MCF 10A (cell line): ENCODE results near the gene OR13C5. TPM values are rescaled to one million over a fixed set of nuclear protein-coding genes. Genes with fewer than 3 reads are reported as not detected.

ENCODE experiments used
- BruUV-seq: library from RNA; stranded (reverse); fragments of 400-500 nt; replicated peaks from 2 replicates; lab custom pipeline; 2021; lab: Mats Ljungman, UMichigan
- CTCF ChIA-PET: fragments of 300-600 bp; sonication (Branson Sonifier 250); formaldehyde crosslinking; extraction: SDS; loops from one replicate; lab custom pipeline; 2021; ENCODE audit warnings: antibody characterized with exemption, inconsistent platforms; lab: Yijun Ruan, JAX
- POLR2A ChIA-PET: fragments of 300-600, 350-650 bp; sonication (Branson Sonifier 250); formaldehyde crosslinking; extraction: SDS; loops from one replicate; lab custom pipeline; 2020; ENCODE audit warnings: antibody characterized with exemption, inconsistent platforms; lab: Yijun Ruan, JAX
- DNase-seq: peaks from one replicate; pipeline ENCODE4 v3.0.0-alpha.2; 2018; ENCODE audit not compliant: unreplicated experiment
- H3K27ac Mint-ChIP-seq: one replicate; pipeline ENCODE4 v1.8.0; 2022; ENCODE audit warnings: mild to moderate bottlenecking, low read depth, mixed read lengths; ENCODE audit not compliant: unreplicated experiment
- H3K27me3 Mint-ChIP-seq: one replicate; pipeline ENCODE4 v1.8.0; 2022; ENCODE audit warnings: mixed read lengths; ENCODE audit not compliant: insufficient read depth, unreplicated experiment
- H3K36me3 Mint-ChIP-seq: one replicate; pipeline ENCODE4 v1.8.0; 2022; ENCODE audit warnings: mild to moderate bottlenecking, moderate library complexity, mixed read lengths; ENCODE audit not compliant: insufficient read depth, unreplicated experiment
- H3K4me1 Mint-ChIP-seq: one replicate; pipeline ENCODE4 v1.8.0; 2022; ENCODE audit warnings: mixed read lengths; ENCODE audit not compliant: insufficient read depth, unreplicated experiment
- H3K4me3 Mint-ChIP-seq: one replicate; pipeline ENCODE4 v1.8.0; 2022; ENCODE audit warnings: mild to moderate bottlenecking, moderate library complexity, mixed read lengths; ENCODE audit not compliant: unreplicated experiment
- H3K9me3 Mint-ChIP-seq: one replicate; pipeline ENCODE4 v1.8.0; 2022; ENCODE audit warnings: mixed read lengths; ENCODE audit not compliant: unreplicated experiment
- intact Hi-C: fragments of 100-400 bp; cut with micrococcal nuclease; formaldehyde crosslinking; loops from 2 replicates; pipeline ENCODE4 v1.14.1; 2022
- total RNA-seq: library from RNA; stranded (reverse); gene quantifications from 2 replicates; pipeline ENCODE4 v1.2.3, GENCODE V29; 2022
- TF ChIP-seq, protein P1 (sequence below): fragments of 200-600 bp; IDR thresholded peaks from one replicate; pipeline ENCODE4 v1.8.0; 2022; ENCODE audit warnings: antibody characterized with exemption, mild to moderate bottlenecking; ENCODE audit not compliant: unreplicated experiment

OR13C5 gene
- total RNA-seq, 1 experiment from 2014 or later, result not detected

DNA sequence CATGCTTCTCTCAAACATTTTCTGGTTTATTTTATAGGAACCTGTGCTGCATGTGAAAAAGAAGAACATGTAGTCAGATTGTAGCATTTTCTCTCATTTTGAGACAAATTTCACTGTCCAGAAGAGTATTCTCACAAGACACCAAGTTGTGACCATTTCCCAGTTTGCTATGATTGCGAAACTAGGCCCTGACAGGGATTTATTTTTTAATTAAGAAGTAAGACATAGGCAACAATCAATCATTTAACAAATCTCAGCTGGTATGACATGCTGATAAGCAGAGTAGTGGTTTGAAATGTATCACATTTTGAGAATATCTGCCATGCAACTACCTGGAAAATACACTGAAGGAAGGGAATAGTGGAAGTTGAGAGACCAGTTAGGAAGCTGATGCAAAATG, 18.7 kb downstream of the OR13C5 start:
- Mint-ChIP-seq H3K4me3 (no peak overlapping the region), H3K36me3 (no peaks in the 10 kb centered on the region), H3K4me1 (no peaks in the 10 kb centered on the region), H3K27me3 (no peaks in the 10 kb centered on the region), H3K27ac (no peak overlapping the region), H3K9me3 (no peaks in the 10 kb centered on the region)
- TF ChIP-seq, protein P1, sequence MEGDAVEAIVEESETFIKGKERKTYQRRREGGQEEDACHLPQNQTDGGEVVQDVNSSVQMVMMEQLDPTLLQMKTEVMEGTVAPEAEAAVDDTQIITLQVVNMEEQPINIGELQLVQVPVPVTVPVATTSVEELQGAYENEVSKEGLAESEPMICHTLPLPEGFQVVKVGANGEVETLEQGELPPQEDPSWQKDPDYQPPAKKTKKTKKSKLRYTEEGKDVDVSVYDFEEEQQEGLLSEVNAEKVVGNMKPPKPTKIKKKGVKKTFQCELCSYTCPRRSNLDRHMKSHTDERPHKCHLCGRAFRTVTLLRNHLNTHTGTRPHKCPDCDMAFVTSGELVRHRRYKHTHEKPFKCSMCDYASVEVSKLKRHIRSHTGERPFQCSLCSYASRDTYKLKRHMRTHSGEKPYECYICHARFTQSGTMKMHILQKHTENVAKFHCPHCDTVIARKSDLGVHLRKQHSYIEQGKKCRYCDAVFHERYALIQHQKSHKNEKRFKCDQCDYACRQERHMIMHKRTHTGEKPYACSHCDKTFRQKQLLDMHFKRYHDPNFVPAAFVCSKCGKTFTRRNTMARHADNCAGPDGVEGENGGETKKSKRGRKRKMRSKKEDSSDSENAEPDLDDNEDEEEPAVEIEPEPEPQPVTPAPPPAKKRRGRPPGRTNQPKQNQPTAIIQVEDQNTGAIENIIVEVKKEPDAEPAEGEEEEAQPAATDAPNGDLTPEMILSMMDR, result no peak
- BruUV-seq, result no TSS peak
- CTCF ChIA-PET, result interaction anchor here (0.6 kb wide), 1 partner anchor 115 kb away, joined by 4 read pairs; no protein-coding TSS in a partner anchor
- DNase-seq, result no peak
- POLR2A ChIA-PET, result no interaction called here
- intact Hi-C loops, result no loop called here

DNA sequence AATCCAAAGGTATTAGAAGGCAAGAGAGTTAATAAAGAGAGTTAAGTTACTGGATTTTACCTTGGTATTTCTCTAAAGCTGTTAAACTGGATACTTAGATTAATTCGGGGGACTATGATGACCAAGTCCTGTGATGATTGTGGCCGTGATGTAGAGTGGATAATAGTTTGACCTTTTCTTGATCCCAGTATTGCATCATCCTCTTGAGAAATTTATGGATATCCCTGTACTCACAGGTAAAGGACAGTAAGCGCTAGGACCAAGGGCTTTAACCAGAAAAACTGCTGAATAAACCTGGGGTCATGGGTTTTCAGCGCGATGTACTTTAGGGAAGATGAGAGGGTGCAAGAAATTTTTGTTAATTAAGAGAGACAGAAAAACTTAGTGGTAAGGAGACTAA, 21.9 kb downstream of the OR13C5 start:
- Mint-ChIP-seq H3K36me3 (no peaks in the 10 kb centered on the region), H3K27me3 (no peaks in the 10 kb centered on the region), H3K4me3 (no peak overlapping the region), H3K9me3 (peaks cover 16% of the 10 kb centered on the region), H3K4me1 (no peaks in the 10 kb centered on the region), H3K27ac (no peak overlapping the region)
- TF ChIP-seq, protein P1, result no peak
- intact Hi-C loops, result no loop called here
- no TSS peak for BruUV-seq
- POLR2A ChIA-PET, result no interaction called here
- DNase-seq, result peak; percentile 4
- CTCF ChIA-PET, result no interaction called here

DNA sequence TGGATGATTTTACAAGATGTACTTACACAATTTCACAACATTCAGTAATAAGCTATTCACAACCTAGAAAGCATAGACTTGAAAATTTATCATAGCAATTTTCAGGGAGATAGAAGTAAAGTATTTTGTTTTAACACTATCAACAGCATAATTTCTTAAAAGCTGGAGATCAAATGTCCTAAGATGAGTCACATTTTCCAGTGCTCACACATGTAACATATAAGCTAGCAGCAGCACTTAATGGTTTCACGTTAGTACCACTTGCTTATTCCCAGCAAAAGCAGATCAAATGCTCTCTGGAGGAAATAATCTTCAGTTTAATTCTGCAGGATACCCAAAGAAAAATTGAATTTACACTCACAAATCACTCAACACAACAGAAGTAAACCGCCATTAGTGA, 23.8 kb downstream of the OR13C5 start:
- Mint-ChIP-seq H3K9me3 (peaks cover 19% of the 10 kb centered on the region), H3K36me3 (no peaks in the 10 kb centered on the region), H3K4me3 (no peak overlapping the region), H3K27me3 (no peaks in the 10 kb centered on the region), H3K4me1 (no peaks in the 10 kb centered on the region), H3K27ac (no peak overlapping the region)
- POLR2A ChIA-PET, result interaction anchor here (1.3 kb wide), 1 partner anchor 32 kb away, joined by 3 read pairs; no protein-coding TSS in a partner anchor
- intact Hi-C loops, result no loop called here
- CTCF ChIA-PET, result no interaction called here
- BruUV-seq, result no TSS peak
- DNase-seq, result no peak
- TF ChIP-seq, protein P1, result no peak

DNA sequence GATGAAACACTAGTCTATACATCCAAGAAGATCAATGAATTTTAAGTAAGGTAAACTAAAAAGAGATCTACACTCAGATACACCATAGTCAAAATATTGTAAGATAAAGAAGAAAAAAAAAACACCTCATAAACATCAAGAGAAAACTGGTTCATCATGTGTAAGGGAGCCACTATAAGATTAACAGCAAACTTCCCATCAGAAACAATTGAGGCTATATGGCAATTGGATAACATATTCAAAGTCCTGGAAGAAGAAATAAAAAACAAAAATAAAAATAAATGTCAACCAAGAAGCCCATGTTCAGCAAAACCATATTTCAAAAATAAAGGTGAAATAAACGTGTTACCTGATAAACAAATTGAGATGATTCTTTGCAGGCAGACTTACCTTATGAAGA, 26.6 kb downstream of the OR13C5 start:
- no TSS peak for BruUV-seq
- no peak for DNase-seq
- ChIA-PET POLR2A (no interaction called here), CTCF (no interaction called here)
- Mint-ChIP-seq H3K27ac (no peak overlapping the region), H3K9me3 (peaks cover 19% of the 10 kb centered on the region), H3K27me3 (no peaks in the 10 kb centered on the region), H3K4me3 (no peak overlapping the region), H3K4me1 (no peaks in the 10 kb centered on the region), H3K36me3 (no peaks in the 10 kb centered on the region)
- intact Hi-C loops, result no loop called here
- TF ChIP-seq, protein P1, result no peak
